ENCODE measurements around the gene GRK2. TPM values are rescaled to one million over a fixed set of nuclear protein-coding genes. Genes with fewer than 3 reads are reported as not detected.

Gene GRK2
- total and polyA plus RNA-seq, 12 donors, result 34.2 to 65.0 (median 45.5) TPM

DNA sequence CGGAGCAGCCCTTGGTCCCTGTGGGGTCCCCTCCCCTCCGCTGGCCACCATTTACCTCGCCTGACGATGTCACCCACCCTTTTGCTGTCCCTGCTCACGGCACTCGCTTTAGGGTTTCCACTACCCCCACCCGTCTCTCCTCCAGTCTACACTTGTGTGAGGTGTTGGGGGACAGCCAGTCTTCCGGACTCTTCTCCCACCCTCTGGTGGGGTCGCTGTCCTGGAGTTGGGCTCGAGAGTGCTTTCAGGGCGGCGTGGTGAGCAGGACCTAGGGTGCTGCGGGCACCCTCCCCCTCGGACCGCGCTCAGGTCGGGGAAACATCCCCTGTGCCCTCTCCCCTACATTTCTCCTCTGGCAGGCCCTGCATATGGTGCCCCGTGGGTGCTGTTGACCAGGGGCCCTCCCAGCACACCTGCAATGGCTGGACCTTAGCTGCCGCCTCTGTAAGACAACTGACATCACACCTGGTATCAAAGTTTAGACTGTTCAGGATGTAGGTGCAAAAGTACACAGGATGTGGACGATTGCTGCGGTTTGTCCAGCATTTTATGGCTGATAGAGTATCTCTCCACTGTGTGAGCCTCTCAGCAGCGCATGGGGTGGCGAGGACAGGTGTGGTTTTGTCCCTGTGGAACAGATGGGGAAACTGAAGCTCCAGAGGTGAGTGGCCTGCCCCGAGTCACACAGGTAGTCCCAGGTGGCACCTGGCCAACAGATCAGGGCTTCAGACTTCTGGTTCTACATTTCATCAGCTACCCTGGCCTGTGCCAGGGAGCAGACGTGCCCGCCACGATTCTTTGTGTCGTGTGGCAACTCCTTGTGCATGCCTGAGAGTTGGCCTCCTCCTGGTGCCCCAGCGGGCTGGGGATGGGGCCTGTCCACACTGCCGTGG lies 1.2 kb downstream of the GRK2 start:
- Histone ChIP-seq H3K4me1 (peaks cover 39 to 76% (median 70%) of the 10 kb centered on the region in 9 donors), H3K4me3 (peak overlapping the region; percentile 75 to 98 (median 96)), H3K27me3 (no peaks in the 10 kb centered on the region), H3K36me3 (peaks cover 0 to 31% (median 0%) of the 10 kb centered on the region in 9 donors), H3K27ac (peak overlapping the region; percentile 70 to 98 (median 91)), H3K9me3 (no peaks in the 10 kb centered on the region)
- TF ChIP-seq, protein P1, sequence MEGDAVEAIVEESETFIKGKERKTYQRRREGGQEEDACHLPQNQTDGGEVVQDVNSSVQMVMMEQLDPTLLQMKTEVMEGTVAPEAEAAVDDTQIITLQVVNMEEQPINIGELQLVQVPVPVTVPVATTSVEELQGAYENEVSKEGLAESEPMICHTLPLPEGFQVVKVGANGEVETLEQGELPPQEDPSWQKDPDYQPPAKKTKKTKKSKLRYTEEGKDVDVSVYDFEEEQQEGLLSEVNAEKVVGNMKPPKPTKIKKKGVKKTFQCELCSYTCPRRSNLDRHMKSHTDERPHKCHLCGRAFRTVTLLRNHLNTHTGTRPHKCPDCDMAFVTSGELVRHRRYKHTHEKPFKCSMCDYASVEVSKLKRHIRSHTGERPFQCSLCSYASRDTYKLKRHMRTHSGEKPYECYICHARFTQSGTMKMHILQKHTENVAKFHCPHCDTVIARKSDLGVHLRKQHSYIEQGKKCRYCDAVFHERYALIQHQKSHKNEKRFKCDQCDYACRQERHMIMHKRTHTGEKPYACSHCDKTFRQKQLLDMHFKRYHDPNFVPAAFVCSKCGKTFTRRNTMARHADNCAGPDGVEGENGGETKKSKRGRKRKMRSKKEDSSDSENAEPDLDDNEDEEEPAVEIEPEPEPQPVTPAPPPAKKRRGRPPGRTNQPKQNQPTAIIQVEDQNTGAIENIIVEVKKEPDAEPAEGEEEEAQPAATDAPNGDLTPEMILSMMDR (IDR thresholded peaks at IDR 0.05), result no peak
- ATAC-seq (peak in 3 of 8 donors; percentile 2 to 7 (median 6)), DNase-seq (peak in 1 of 2 donors; percentile 24)
- 16 to 20% methylated on average over 30 of the region's 30 CpGs for WGBS, 2 donors
- intact Hi-C loops (cut with DNase I), result loop anchor here in 7 of 10 donors (1.0 to 10.0 kb wide), 6 partner anchors 21 to 117 kb away; partner anchors contain the start of genes SSH3 (in 2 of the 7) and ANKRD13D (in 1 of the 7)

DNA sequence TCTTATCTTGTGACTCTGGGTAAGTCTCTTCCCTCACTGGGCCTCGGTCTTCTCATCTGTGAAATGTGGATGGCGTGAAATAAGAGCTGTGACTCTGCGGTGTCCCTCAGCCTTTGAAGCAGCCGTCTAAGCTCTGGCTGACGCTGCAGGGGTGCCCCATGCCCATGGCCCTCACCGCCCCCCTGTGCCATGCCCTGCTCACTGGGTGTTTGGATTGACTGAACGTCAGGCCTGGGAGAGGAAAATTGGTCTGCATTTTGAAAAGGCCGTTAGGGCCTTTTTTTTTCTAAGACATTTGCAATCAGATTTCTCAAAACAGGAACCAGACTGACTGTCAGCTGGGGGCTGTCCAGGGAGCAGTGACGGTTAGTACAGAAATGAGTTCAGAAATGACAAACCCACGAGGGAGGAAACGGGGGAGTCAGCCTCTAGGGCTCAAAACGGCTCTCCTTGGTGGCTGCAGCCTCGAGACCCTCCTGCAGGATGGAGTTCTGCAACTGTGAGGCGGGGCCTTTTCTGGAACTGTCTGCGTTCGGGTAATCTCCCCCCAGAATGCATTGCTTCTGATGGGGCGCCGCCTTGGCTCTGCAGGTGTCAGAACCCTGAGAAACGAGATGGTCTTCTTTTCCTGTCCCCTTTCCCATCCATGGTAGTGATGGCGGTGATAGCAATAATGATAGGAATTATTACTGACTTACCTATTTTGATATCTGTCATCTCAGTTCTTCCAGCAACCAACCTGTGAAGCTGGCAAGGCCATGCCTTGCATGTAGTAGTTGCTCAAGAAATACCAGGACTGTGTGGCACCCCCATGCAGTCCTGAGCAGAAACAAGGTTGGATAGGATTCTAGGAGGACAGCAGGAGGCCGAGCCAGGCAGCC lies 2.0 kb downstream of the GRK2 start:
- H3K9me3 ChIP-seq, result no peaks in the 10 kb centered on the region
- peak overlapping the region; percentile 75 to 98 (median 96) for H3K4me3 ChIP-seq
- TF ChIP-seq, protein P1 (IDR thresholded peaks at IDR 0.05), result no peak
- DNase-seq, result peak in 1 of 2 donors; percentile 28
- H3K36me3 ChIP-seq, result peaks cover 0 to 40% (median 0%) of the 10 kb centered on the region in 9 donors
- peak overlapping the region in 9 of 10 donors; percentile 86 to 98 (median 91) for H3K27ac ChIP-seq
- intact Hi-C loops (cut with DNase I), result loop anchor here in 4 of 10 donors (2.0 to 10.0 kb wide), 4 partner anchors 20 to 116 kb away; partner anchors contain the start of genes SSH3 (in 2 of the 4) and ANKRD13D (in 1 of the 4)
- ATAC-seq, result no peak
- 56 to 64% methylated on average over 21 of the region's 21 CpGs for WGBS, 2 donors
- peaks cover 46 to 76% (median 70%) of the 10 kb centered on the region in 9 donors for H3K4me1 ChIP-seq
- no peaks in the 10 kb centered on the region for H3K27me3 ChIP-seq

DNA sequence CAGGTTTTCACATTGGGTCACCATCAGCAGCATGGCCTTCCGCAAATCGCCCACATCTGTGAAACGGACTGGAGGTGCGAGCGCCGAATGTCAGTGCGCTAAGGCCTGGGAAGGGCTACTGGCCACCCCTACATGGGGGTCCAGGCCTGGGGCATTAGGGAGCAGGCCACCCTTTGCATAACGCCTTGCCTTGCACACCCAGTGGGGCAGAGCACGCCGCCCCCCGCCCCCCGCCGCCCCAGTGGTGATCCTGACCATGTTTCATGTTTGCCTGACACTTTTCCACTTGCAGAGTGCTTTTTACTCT lies 2.6 kb downstream of the GRK2 start:
- Histone ChIP-seq H3K27me3 (no peaks in the 10 kb centered on the region), H3K4me3 (peak overlapping the region in 6 of 10 donors; percentile 44 to 96 (median 76)), H3K9me3 (no peaks in the 10 kb centered on the region), H3K4me1 (peaks cover 50 to 79% (median 75%) of the 10 kb centered on the region in 9 donors), H3K27ac (peak overlapping the region in 9 of 10 donors; percentile 83 to 98 (median 91)), H3K36me3 (peaks cover 0 to 40% (median 0%) of the 10 kb centered on the region in 9 donors)
- 84 to 90% methylated on average over 13 of the region's 13 CpGs for WGBS, 2 donors
- DNase-seq (peak in 1 of 2 donors; percentile 9), ATAC-seq (no peak)
- TF ChIP-seq, protein P1 (IDR thresholded peaks at IDR 0.05), result no peak
- intact Hi-C loops (cut with DNase I), result loop anchor here in 4 of 10 donors (2.0 to 10.0 kb wide), 4 partner anchors 20 to 116 kb away; partner anchors contain the start of genes SSH3 (in 2 of the 4) and ANKRD13D (in 1 of the 4)
